Lower leg skin (tissue), 3 donors: Measurements from ENCODE around the gene ANKRD23.

Experiments
- CTCF ChIP-seq, 3 donors: fragments of 450-650 bp; IDR thresholded peaks; one replicate each; pipeline ENCODE4 v1.5.1; 2016; ENCODE audit warnings: antibody characterized with exemption in 3 of 3, mild to moderate bottlenecking in 3 of 3, moderate library complexity in 2 of 3
- POLR2A ChIP-seq, 2 donors: fragments of 450-650 bp; IDR thresholded peaks; one replicate each; pipeline ENCODE4 v1.6.1; 2016 to 2017; ENCODE audit warnings: antibody characterized with exemption in 2 of 2, mild to moderate bottlenecking in 1 of 2, moderate library complexity in 1 of 2

- TF ChIP-seq CTCF (IDR thresholded peaks at IDR 0.05) (no peak), POLR2A (IDR thresholded peaks at IDR 0.05) (no peak)
Observed at GRCh38 chr2:96870626-96871255, 26.9 kb upstream of the ANKRD23 start.
